ENCODE data around the gene STK17A. TPM values are rescaled to one million over a fixed set of nuclear protein-coding genes. Genes with fewer than 3 reads are reported as not detected.

Gene STK17A
- total RNA-seq, 2 experiments from 2014 or later, result 25.8 to 28.7 TPM

DNA sequence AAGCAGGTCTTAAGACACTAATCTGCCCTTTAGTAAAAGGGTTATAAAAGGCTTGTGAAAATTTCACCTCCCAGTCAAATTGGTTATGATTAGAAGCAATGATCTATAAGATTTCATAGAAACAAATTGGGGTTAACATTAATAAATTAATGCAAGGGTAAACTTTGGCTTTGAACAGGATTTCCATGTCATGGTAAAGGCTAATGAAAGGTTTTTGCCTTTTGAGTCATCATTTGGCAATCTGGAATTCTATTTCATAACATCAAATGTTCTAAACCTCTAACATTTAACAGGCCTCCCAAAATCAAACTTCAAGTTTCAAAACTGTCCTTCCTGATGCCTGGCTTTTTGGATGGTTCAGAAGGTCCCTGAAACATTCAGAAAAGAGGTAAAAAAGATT is 84.0 kb downstream of the STK17A start:
- CTCF ChIA-PET (ENCODE audit: unreplicated experiment), result no interaction called here
- Histone ChIP-seq H4K20me1 (ENCODE audit: insufficient read depth, low read length) (no peaks in the 10 kb centered on the region), H3K79me2 (ENCODE audit: insufficient read depth, low read depth, low read length) (peaks cover 76% of the 10 kb centered on the region), H3K4me1 (ENCODE audit: insufficient read depth, low read length, poor library complexity, severe bottlenecking) (peaks cover 10% of the 10 kb centered on the region), H3K36me3 (ENCODE audit: insufficient read depth, low read length) (peaks cover 81% of the 10 kb centered on the region), H2AFZ (ENCODE audit: low read length) (no peak overlapping the region), H3K9me2 (ENCODE audit: insufficient read depth, low read length) (no peaks in the 10 kb centered on the region), H3K4me2 (ENCODE audit: low read length) (no peak overlapping the region), H3K9me3 (ENCODE audit: low read length) (peaks cover 65% of the 10 kb centered on the region), H3K27ac (ENCODE audit: low read depth, low read length, poor library complexity, severe bottlenecking) (no peak overlapping the region), H3K4me3 (ENCODE audit: low read depth, low read length, poor library complexity, severe bottlenecking) (no peak overlapping the region)
- POLR2A ChIA-PET, result interaction anchor here (0.6 kb wide), 1 partner anchor 13 kb away, joined by 3 read pairs; no protein-coding TSS in a partner anchor
- intact Hi-C loops (cut with micrococcal nuclease; ENCODE audit: unreplicated experiment), result no loop called here
- no TSS peak for BruUV-seq (replicated peaks)
- no peak for DNase-seq (ENCODE audit: low spot score)
- TF ChIP-seq EZH2phosphoT487 (IDR thresholded peaks at IDR 0.05; ENCODE audit: borderline replicate concordance, low read depth, low read length), result no peak
- TF ChIP-seq, protein P1, sequence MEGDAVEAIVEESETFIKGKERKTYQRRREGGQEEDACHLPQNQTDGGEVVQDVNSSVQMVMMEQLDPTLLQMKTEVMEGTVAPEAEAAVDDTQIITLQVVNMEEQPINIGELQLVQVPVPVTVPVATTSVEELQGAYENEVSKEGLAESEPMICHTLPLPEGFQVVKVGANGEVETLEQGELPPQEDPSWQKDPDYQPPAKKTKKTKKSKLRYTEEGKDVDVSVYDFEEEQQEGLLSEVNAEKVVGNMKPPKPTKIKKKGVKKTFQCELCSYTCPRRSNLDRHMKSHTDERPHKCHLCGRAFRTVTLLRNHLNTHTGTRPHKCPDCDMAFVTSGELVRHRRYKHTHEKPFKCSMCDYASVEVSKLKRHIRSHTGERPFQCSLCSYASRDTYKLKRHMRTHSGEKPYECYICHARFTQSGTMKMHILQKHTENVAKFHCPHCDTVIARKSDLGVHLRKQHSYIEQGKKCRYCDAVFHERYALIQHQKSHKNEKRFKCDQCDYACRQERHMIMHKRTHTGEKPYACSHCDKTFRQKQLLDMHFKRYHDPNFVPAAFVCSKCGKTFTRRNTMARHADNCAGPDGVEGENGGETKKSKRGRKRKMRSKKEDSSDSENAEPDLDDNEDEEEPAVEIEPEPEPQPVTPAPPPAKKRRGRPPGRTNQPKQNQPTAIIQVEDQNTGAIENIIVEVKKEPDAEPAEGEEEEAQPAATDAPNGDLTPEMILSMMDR (conservative IDR thresholded peaks at IDR 0.05; ENCODE audit: low read length), result no peak

DNA sequence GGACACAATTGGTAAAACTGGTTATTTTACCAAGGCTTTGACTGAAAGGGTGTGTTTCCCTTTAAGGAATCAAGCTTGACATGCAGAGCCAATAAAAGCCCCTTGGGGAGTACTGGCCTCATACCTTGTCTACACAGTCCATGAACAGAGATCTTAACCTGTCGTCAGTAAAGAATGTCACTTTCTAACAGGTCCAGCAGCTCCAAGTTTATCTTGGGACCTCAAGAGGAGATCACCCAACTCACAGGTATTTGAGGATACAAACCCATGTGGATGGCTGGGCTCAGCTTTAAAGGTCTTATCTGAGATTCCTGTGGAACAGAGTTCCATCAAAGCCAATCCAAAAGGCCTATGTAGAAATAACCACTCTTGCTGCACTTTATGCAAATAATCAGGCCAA is 85.1 kb downstream of the STK17A start:
- Histone ChIP-seq H3K27ac (ENCODE audit: low read depth, low read length, poor library complexity, severe bottlenecking) (no peak overlapping the region), H4K20me1 (ENCODE audit: insufficient read depth, low read length) (no peaks in the 10 kb centered on the region), H2AFZ (ENCODE audit: low read length) (no peak overlapping the region), H3K4me2 (ENCODE audit: low read length) (no peak overlapping the region), H3K9me3 (ENCODE audit: low read length) (peaks cover 76% of the 10 kb centered on the region), H3K4me1 (ENCODE audit: insufficient read depth, low read length, poor library complexity, severe bottlenecking) (peaks cover 14% of the 10 kb centered on the region), H3K79me2 (ENCODE audit: insufficient read depth, low read depth, low read length) (peaks cover 87% of the 10 kb centered on the region), H3K9me2 (ENCODE audit: insufficient read depth, low read length) (no peaks in the 10 kb centered on the region), H3K36me3 (ENCODE audit: insufficient read depth, low read length) (peaks cover 80% of the 10 kb centered on the region), H3K4me3 (ENCODE audit: low read depth, low read length, poor library complexity, severe bottlenecking) (no peak overlapping the region)
- TF ChIP-seq EZH2phosphoT487 (IDR thresholded peaks at IDR 0.05; ENCODE audit: borderline replicate concordance, low read depth, low read length), result no peak
- TF ChIP-seq, protein P1 (conservative IDR thresholded peaks at IDR 0.05; ENCODE audit: low read length), result no peak
- POLR2A ChIA-PET, result interaction anchor here (0.6 kb wide), 1 partner anchor 39 kb away, joined by 3 read pairs; no protein-coding TSS in a partner anchor
- intact Hi-C loops (cut with micrococcal nuclease; ENCODE audit: unreplicated experiment), result no loop called here
- DNase-seq (ENCODE audit: low spot score), result no peak
- CTCF ChIA-PET (ENCODE audit: unreplicated experiment), result no interaction called here
- BruUV-seq (replicated peaks), result no TSS peak

DNA sequence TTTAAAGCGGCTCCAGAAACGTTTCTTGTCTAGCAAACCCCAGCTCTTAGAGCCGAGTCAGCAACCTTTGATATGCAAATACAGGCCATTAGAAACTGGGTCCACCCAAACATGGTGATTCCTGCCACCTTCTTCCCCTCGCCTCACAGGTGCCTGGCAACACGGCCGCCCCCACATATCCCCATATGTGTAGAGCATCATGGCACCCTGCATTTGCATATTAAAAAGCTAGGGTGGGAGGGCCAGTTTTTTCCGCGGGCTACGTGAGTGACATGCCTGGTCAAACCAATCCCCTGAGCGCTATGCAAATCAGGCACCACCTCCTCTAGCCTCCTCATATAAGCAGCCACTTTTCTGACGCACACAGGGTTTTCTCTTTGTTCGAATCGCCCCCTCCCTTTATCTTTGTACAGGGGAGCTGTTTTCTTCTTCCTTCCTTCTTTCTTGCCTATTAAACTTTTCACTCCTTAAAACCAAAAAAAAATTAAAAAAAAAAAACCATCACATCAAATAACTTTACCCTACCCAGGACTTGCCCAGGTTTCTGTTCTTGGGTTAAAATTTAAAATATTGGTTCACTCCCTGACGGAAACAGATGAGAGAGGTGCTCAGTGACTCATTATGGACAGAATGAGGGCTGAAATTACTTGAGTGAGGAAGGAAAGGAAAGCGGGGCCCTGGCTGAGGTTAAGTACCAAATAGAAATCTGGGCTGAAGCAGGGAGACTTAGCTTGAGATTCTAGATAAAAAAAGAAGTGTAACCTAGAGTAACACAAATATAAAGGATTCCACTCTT is 86.6 kb downstream of the STK17A start:
- Histone ChIP-seq H3K4me2 (ENCODE audit: low read length) (no peak overlapping the region), H3K79me2 (ENCODE audit: insufficient read depth, low read depth, low read length) (peaks cover 92% of the 10 kb centered on the region), H2AFZ (ENCODE audit: low read length) (no peak overlapping the region), H3K27ac (ENCODE audit: low read depth, low read length, poor library complexity, severe bottlenecking) (no peak overlapping the region), H3K9me2 (ENCODE audit: insufficient read depth, low read length) (no peaks in the 10 kb centered on the region), H4K20me1 (ENCODE audit: insufficient read depth, low read length) (no peaks in the 10 kb centered on the region), H3K4me3 (ENCODE audit: low read depth, low read length, poor library complexity, severe bottlenecking) (no peak overlapping the region), H3K9me3 (ENCODE audit: low read length) (peaks cover 90% of the 10 kb centered on the region), H3K36me3 (ENCODE audit: insufficient read depth, low read length) (peaks cover 86% of the 10 kb centered on the region), H3K4me1 (ENCODE audit: insufficient read depth, low read length, poor library complexity, severe bottlenecking) (peaks cover 25% of the 10 kb centered on the region)
- ChIA-PET POLR2A (no interaction called here), CTCF (ENCODE audit: unreplicated experiment) (no interaction called here)
- DNase-seq (ENCODE audit: low spot score), result no peak
- BruUV-seq (replicated peaks), result no TSS peak
- intact Hi-C loops (cut with micrococcal nuclease; ENCODE audit: unreplicated experiment), result no loop called here
- TF ChIP-seq, protein P1 (conservative IDR thresholded peaks at IDR 0.05; ENCODE audit: low read length), result no peak
- no peak for TF ChIP-seq EZH2phosphoT487 (IDR thresholded peaks at IDR 0.05; ENCODE audit: borderline replicate concordance, low read depth, low read length)
